ELR (cell line): ENCODE results near the gene CASP1.
"Not testable (repeated sequence)": the region's sequence is repeated elsewhere in the genome, so short reads cannot be mapped to it uniquely, and the experiment has no call there.

Source experiments
- DNase-seq: peaks from one replicate; pipeline ENCODE4 v3.0.0-alpha.2; 2015; ENCODE audit warnings: low read depth

The CASP1 gene

DNA sequence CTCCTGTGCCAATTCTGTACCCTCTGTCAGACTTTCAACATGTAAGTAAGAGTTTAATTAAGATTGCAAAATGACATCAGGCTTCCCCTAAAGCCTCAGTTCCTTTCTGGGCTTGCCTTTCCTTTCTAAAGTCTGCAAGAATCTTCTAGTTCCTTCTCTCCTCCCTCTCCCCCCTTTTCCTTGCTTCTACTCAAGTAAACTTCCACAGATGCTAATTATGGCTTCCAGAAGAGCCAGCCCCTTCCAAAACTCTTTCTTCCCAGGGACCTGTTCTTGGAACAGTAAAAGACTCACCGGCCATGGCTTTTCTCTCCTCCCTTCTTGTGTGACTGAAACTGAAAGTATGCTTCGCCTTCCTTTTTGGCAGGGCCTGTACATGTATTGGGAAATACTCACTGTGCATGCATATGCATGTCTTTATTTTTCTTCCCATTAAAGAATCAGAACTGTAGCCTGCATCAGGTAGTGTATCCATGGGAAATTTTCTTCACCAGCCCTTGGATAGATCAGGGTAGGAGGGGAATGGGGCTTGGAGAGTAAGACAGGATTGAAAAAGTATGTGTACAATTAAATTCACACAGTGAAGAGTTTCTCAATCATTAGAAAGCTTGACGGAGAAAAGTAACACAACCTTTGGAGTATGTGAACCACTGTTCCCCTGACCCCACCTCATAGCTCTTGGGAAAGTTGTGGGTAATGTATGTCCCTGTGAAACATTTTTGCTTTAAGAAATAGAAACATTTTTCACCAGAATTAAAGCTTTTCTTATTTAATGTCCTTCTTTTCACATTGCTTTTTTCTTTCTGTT, at the start of gene CASP1:
CASP1 (minus strand) TSS at position 332 of the 808 bp plus-strand sequence; CDS start at position 301, 31 bp downstream.
- DNase-seq, result peak; percentile 66

DNA sequence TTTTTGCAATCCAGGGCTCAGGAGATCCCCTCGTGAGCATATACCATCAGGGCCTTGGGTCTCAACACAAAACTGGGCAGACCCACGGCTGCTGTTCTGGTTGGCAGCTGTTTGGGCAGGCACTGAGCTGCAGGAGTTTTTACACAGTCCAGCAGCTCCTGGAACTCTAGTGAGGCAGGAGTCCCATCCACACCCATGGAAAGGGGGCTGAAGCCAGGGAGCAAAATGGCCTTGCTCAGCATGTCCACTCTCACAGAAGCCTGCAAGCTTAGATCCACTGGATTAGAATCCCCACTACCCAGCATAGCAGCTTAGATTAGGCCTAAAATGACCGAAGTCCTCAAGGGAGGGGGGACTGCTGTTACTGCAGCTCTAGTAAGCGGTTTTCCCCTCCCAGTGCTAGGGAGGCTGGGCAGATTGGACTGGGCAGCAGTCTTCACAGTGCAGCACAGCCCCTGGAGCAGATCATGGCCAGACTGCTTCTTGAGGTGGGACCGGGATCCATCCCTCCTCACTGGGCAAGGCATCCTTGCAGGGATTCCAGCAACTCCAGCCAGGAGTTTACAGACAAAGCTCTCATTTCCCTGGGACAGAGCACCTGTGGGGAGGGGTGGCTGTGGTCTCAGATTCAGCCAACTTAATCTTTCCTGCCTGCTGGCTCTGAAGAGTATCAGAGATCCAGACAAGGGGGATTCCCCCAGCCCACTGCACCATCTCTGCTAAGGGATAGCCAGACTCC, 46.6 kb upstream of the CASP1 start:
- no peak for DNase-seq

- not testable (repeated sequence) for DNase-seq
Observed at GRCh38 chr11:105080171-105080906, 45.4 kb upstream of the CASP1 start.

DNA sequence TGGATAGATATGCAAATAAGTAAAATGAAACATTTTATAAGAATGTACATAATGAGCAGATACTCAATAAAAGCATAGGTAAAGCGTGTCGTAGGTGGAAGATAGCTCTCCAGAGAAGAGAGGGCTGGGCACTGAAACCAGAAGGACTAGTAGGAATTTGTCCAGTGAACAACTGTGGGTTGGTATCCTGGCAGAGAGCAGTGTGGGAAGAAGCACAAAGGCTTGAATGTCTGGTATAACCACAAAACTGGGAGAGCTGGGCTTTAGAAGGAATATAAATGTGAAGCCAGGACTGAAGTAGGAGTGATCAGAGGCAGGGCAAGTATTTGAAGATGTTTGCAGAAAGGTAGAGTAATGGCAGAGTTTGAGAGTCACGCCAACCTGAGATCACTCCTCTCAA, 43.3 kb upstream of the CASP1 start:
- no peak for DNase-seq

DNA sequence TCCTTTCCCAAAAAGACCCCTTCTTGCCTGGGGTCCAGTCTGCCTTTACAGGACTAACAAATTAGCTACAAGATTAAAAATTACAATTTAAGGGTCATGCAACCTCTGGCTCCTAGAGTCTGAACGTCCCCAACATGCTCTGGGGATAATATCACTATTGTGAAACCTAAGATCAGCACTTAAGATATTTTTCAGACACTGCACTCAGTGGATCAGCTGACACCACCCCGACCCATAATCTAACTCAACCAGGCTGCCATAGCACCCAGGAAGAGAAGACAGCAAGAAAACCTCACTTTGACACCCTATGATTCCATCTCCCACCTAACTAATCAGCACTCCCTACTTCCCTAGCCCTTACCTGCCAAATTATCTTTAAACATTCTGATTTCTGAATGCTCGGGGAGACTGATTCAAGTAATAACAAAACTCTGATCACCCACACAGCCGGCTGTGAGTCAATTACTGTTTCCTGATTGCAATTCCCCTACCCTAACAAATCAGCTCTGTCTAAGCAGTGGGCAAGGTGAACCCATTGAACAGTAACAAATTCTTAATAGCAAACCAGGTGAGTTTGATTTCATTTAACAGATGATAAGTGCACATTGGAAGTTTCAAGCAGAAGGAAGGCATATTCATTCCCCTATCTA, 42.3 kb upstream of the CASP1 start:
- DNase-seq, result not testable (repeated sequence)

DNA sequence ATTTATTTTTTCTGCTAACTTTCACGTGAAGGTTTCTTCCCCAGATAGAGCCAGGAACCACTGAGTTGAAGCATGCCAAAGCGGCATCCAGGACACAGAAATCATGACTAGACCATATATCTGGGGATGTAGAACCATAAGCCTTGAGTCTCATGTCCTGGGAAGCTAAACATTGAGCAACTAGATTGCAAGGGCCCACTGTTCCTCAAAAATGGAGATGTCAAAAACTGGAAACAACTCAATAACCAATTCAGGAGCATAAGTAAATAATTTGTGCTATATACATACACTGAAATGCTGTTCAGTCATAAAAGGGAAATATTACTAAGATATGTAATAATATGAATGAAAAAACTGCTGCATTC, 39.2 kb upstream of the CASP1 start:
- no peak for DNase-seq

GRCh38 chr11:105073456-105074165, 38.7 kb upstream of the CASP1 start:
- DNase-seq, result peak; percentile 11

DNA sequence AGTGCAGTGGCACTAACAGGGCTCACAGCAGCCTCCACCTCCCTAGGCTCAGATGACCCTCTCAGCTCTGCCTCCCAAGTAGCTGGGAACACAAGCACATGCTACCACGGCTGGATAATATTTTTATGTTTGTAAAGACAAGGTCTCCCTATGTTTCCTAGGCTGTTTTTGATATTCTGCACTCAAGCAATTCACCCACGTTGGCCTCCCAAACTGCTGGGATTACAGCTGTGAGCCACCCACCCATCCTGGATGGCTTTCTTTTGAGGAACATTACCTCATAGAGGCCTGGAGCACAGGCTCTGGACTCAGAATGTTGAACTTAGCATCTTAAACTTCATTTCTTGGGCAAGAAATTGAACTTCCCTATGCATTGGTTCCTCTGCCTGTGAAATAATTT, 37.1 kb upstream of the CASP1 start:
- DNase-seq, result not testable (repeated sequence)

DNA sequence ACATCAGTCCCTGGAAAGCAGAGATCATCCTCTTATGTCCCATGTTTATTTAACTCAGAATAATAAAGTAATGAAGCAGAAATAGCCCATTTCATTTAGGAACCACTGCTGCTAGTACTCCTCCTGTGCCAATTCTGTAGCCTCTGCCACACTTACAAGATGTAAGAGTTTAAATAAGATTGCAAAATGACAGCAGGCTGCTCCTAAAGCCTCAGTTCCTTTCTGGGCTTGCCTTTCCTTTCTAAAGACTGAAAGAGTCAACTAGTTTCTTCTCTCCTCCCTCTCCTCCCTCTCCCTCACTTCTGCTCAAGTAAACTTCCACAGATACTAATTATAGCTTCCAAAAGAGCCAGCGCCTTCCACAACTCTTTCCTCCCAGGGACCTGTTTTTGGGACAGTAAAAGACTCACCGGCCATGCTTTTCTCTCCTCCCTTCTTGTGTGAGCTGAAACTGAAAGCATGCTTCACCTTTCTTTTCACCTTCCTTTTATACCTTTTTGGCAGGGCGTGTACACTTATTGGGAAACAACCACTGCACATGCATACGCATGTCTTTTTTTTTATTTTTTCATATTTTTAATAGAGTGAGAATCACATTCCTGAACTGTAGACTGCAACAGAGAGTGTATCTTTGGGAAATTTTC, 36.3 kb upstream of the CASP1 start:
- no peak for DNase-seq

DNA sequence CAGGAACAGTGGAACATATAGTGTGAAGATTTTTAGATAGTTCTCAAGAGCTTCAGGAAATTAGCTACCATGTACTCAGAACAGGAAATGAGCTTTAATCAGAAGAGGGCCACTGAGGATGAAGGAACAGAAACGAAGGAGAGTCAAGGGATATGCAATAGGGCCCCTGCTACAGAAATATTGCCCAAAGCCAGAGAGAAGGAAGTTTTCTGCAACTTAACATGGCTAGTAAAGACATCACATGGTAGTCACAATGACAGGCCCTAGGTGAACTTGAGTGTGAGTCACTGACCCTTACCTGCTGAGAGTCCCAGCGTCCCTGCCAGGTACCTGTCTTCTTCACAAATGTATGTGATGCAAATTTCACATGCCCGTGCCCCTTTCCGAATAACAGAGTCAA, 35.4 kb upstream of the CASP1 start:
- no peak for DNase-seq

DNA sequence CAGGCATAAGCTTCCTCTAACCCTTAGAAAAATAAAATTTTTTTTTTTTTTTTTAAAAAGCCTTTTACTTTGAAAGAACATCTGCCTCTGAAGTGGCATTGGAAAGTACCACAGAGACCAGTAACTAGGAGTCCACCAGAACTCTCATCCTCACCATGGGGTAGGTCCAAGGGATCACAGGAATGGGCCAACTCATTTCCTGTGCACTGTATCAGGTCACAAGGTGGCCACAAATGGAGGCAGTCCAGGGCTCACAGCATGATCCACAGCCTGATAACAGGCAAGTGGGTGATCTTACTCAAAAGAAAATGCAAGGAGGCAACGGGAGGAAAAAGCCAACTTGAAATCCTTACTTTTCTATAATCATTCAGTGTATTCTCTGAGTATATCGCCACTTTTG, 34.8 kb upstream of the CASP1 start:
- not testable (repeated sequence) for DNase-seq

- not testable (repeated sequence) for DNase-seq
Observed at GRCh38 chr11:105063245-105063941, 28.4 kb upstream of the CASP1 start.

GRCh38 chr11:105057432-105057831, 22.5 kb upstream of the CASP1 start:
- no peak for DNase-seq

GRCh38 chr11:105056446-105056845, 21.5 kb upstream of the CASP1 start:
- no peak for DNase-seq

GRCh38 chr11:105054723-105055493, 20.0 kb upstream of the CASP1 start:
- no peak for DNase-seq

GRCh38 chr11:105052487-105052886, 17.5 kb upstream of the CASP1 start:
- DNase-seq, result no peak

GRCh38 chr11:105051559-105051958, 16.6 kb upstream of the CASP1 start:
- DNase-seq, result no peak

- no peak for DNase-seq
Observed at GRCh38 chr11:105049481-105049880, 14.5 kb upstream of the CASP1 start.

- DNase-seq, result peak; percentile 97
Observed at GRCh38 chr11:105046898-105047579, 12.1 kb upstream of the CASP1 start.
